Cardiac septum (tissue), 1 donor: ENCODE measurements around the gene YBX1. TPM values are rescaled to one million over a fixed set of nuclear protein-coding genes. Genes with fewer than 3 reads are reported as not detected.
"Not testable (repeated sequence)": the region's sequence is repeated elsewhere in the genome, so short reads cannot be mapped to it uniquely, and the experiment has no call there.

Experiments used
- DNase-seq: peaks from one replicate; pipeline ENCODE4 v3.0.0-alpha.2; 2020; ENCODE audit warnings: low spot score
- intact Hi-C: fragments of 100-400 bp; cut with DNase I; formaldehyde crosslinking; loops from one replicate; pipeline ENCODE4 v1.14.0; 2022
- long read RNA-seq: library from polyadenylated mRNA; unstranded; transcript quantifications from one replicate; pipeline ENCODE4 v2.0.0, GENCODE V29; 2021
- total RNA-seq: library from RNA; stranded (reverse); fragmentation: NEBNext Ultra II Directional; extraction: Animal tissue kit (Norgen Biotek cat#: 25700); gene quantifications from one replicate; pipeline ENCODE4 v1.2.1, GENCODE V29; 2021
- donor health status: DM: no; HTN: no; CAD: no.

Gene YBX1
- total RNA-seq, result 717 TPM
- long read RNA-seq, transcript YBX1-201 (8 exons, 1,514 nt), result major isoform, 187 of 254 reads
- long read RNA-seq, partial matches to known transcripts, result 47 of 254 reads
- long read RNA-seq, other reads (novel, unspliced or antisense), result 19 of 254 reads

- peak; percentile 98 for DNase-seq
- intact Hi-C loops, result loop anchor here (1.0 to 5.0 kb wide), 3 partner anchors 24 to 226 kb away; partner anchors contain the start of genes C1orf50, P3H1, PPCS and PPIH
Measured at GRCh38 chr1:42681741-42682483, at the start of gene YBX1. Gene YBX1 (plus strand): TSS chr1:42682418. CDS start chr1:42682566, 148 bp downstream.

GRCh38 chr1:42639116-42639515 is 43.1 kb upstream of the YBX1 start:
- intact Hi-C loops, result no loop called here
- DNase-seq, result no peak

GRCh38 chr1:42646056-42646455 is 36.2 kb upstream of the YBX1 start:
- intact Hi-C loops, result no loop called here
- DNase-seq, result no peak

GRCh38 chr1:42657201-42657600 is 25.0 kb upstream of the YBX1 start:
- intact Hi-C loops, result no loop called here
- no peak for DNase-seq

- intact Hi-C loops, result loop anchor here (1.0 kb wide), 1 partner anchor 24 kb away; the partner anchor contains the start of gene YBX1
- DNase-seq, result peak; percentile 98
Measured at GRCh38 chr1:42657981-42658876, 24.0 kb upstream of the YBX1 start, which contains the start of gene PPIH. Gene PPIH (plus strand): TSS chr1:42658423. CDS start chr1:42658447, 24 bp downstream.

GRCh38 chr1:42658877-42659337 is 23.3 kb upstream of the YBX1 start:
- intact Hi-C loops, result loop anchor here (1.0 kb wide), 1 partner anchor 23 kb away; the partner anchor contains the start of gene YBX1
- no peak for DNase-seq

- no peak for DNase-seq
- intact Hi-C loops, result no loop called here
Measured at GRCh38 chr1:42660907-42661500, 21.2 kb upstream of the YBX1 start.

- DNase-seq, result no peak
- intact Hi-C loops, result no loop called here
Measured at GRCh38 chr1:42669936-42670335, 12.3 kb upstream of the YBX1 start.

GRCh38 chr1:42670425-42670824 is 11.8 kb upstream of the YBX1 start:
- intact Hi-C loops, result no loop called here
- no peak for DNase-seq

GRCh38 chr1:42674214-42674613 is 8.0 kb upstream of the YBX1 start:
- intact Hi-C loops, result no loop called here
- no peak for DNase-seq

GRCh38 chr1:42674682-42675081 is 7.5 kb upstream of the YBX1 start:
- intact Hi-C loops, result no loop called here
- DNase-seq, result no peak

- no peak for DNase-seq
- intact Hi-C loops, result no loop called here
Measured at GRCh38 chr1:42675467-42675866, 6.8 kb upstream of the YBX1 start.

- intact Hi-C loops, result no loop called here
- DNase-seq, result no peak
Measured at GRCh38 chr1:42676534-42677087, 5.6 kb upstream of the YBX1 start.

GRCh38 chr1:42679364-42679983 is 2.7 kb upstream of the YBX1 start:
- intact Hi-C loops, result no loop called here
- DNase-seq, result no peak

- intact Hi-C loops, result loop anchor here (5.0 kb wide), 1 partner anchor 87 kb away; the partner anchor contains the start of genes C1orf50 and P3H1
- no peak for DNase-seq
Measured at GRCh38 chr1:42680055-42680454, 2.2 kb upstream of the YBX1 start.

GRCh38 chr1:42680921-42681683 is 1.1 kb upstream of the YBX1 start:
- intact Hi-C loops, result loop anchor here (5.0 kb wide), 1 partner anchor 86 kb away; the partner anchor contains the start of genes C1orf50 and P3H1

GRCh38 chr1:42682484-42682738 is 193 bp downstream of the YBX1 start:
- intact Hi-C loops, result loop anchor here (1.0 to 5.0 kb wide), 3 partner anchors 24 to 226 kb away; partner anchors contain the start of genes C1orf50, P3H1, PPCS and PPIH
- DNase-seq, result not testable (repeated sequence)

More at GRCh38 chr1:42680921-42681683, 1.1 kb upstream of the YBX1 start:
- no peak for DNase-seq
